Left lung (tissue), 10 donors: ENCODE results near the gene KRT39. TPM values are rescaled to one million over a fixed set of nuclear protein-coding genes. Genes with fewer than 3 reads are reported as not detected.

Experiments used
- ATAC-seq: fragments of 200-7000 bp; cut with Tn5 transposase; one replicate; pipeline ENCODE4 v1.9.1; 2020; ENCODE audit warnings: moderate library complexity
- DNase-seq, 4 donors: peaks; one replicate each; pipeline ENCODE4 v3.0.0-alpha.2; 2013 to 2020
- H3K27ac ChIP-seq, 2 donors: fragments of 200-600 bp; sonication (generic) in 1 of 2; one replicate each; pipeline versions ENCODE4 v1.5.0 to v1.8.0; 2020 to 2021
- H3K27me3 ChIP-seq, 2 donors: fragments of 200-600 bp; sonication (generic) in 1 of 2; one replicate each; pipeline versions ENCODE4 v1.5.0 to v1.8.0; 2020 to 2021
- H3K36me3 ChIP-seq, 2 donors: fragments of 200-600 bp; sonication (generic) in 1 of 2; one replicate each; pipeline versions ENCODE4 v1.5.0 to v1.8.0; 2020 to 2021
- H3K4me1 ChIP-seq, 2 donors: fragments of 200-600 bp; one replicate each; pipeline ENCODE4 v1.8.0; 2021
- H3K4me3 ChIP-seq, 2 donors: fragments of 200-600 bp; sonication (generic) in 1 of 2; one replicate each; pipeline versions ENCODE4 v1.5.0 to v1.8.0; 2020 to 2021; ENCODE audit warnings: mild to moderate bottlenecking in 1 of 2
- H3K9me3 ChIP-seq, 2 donors: fragments of 200-600 bp; sonication (generic) in 1 of 2; one replicate each; pipeline versions ENCODE4 v1.5.0 to v1.8.0; 2020 to 2021
- intact Hi-C, 2 donors: fragments of 100-400 bp; cut with DNase I; formaldehyde crosslinking; loops; one replicate each; pipeline versions ENCODE4 v1.11.2 to v1.14.2; 2022
- polyA plus RNA-seq, 6 donors: library from polyadenylated mRNA; unstranded; fragments of 120-200 nt; gene quantifications; one replicate each; pipeline ENCODE4 v1.2.1, GENCODE V29; 2013; ENCODE audit not compliant: insufficient read length in 6 of 6
- total RNA-seq, 2 donors: library from RNA; stranded (reverse); fragmentation: NEBNext Ultra II Directional; extraction: Animal tissue kit (Norgen Biotek cat#: 25700); gene quantifications; one replicate each; pipeline ENCODE4 v1.2.1, GENCODE V29; 2021
- TF ChIP-seq, protein P1 (sequence below), 2 donors: fragments of 200-600 bp; sonication (generic) in 1 of 2; IDR thresholded peaks; one replicate each; pipeline versions ENCODE4 v1.5.0 to v1.8.0; 2021; ENCODE audit warnings: antibody characterized with exemption in 2 of 2
- donor health status: DM: no; HTN: yes; CAD: no.
- donor health status: DM: no; HTN: no; CAD: no.

KRT39 gene
- total and polyA plus RNA-seq, 8 donors, result 0.41 TPM; not detected in 7

DNA sequence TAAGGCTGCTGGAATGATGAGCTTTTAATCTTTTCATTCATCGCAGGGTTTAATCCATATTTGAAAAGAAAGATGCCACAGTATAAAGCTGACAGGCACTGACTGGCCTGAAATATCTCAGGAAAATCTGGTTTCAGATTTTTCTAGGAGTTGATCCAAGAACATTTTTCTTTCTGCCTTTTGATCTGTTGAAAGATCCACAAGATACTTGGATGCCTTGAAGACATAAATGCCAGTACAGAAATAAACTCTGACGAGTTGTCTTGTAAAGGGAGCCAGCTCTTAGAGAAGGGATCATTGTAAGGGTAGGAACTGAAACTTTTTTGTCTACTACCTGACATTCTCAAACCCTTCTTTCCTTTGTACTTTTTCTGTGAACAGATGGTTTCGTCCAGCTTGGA lies 56.3 kb downstream of the KRT39 start:
- ATAC-seq, result no peak
- DNase-seq, result no peak
- TF ChIP-seq, protein P1, sequence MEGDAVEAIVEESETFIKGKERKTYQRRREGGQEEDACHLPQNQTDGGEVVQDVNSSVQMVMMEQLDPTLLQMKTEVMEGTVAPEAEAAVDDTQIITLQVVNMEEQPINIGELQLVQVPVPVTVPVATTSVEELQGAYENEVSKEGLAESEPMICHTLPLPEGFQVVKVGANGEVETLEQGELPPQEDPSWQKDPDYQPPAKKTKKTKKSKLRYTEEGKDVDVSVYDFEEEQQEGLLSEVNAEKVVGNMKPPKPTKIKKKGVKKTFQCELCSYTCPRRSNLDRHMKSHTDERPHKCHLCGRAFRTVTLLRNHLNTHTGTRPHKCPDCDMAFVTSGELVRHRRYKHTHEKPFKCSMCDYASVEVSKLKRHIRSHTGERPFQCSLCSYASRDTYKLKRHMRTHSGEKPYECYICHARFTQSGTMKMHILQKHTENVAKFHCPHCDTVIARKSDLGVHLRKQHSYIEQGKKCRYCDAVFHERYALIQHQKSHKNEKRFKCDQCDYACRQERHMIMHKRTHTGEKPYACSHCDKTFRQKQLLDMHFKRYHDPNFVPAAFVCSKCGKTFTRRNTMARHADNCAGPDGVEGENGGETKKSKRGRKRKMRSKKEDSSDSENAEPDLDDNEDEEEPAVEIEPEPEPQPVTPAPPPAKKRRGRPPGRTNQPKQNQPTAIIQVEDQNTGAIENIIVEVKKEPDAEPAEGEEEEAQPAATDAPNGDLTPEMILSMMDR (IDR thresholded peaks at IDR 0.05), result no peak
- H3K27ac ChIP-seq, result no peak overlapping the region
- no peaks in the 10 kb centered on the region for H3K36me3 ChIP-seq
- no peak overlapping the region for H3K4me3 ChIP-seq
- H3K27me3 ChIP-seq, result peaks cover 0 to 18% of the 10 kb centered on the region in 2 donors
- no peaks in the 10 kb centered on the region for H3K9me3 ChIP-seq
- intact Hi-C loops, result no loop called here
- peaks cover 0 to 45% of the 10 kb centered on the region in 2 donors for H3K4me1 ChIP-seq

GRCh38 chr17:40909755-40910154 lies 57.0 kb downstream of the KRT39 start:
- Histone ChIP-seq H3K4me1 (peaks cover 0 to 38% of the 10 kb centered on the region in 2 donors), H3K9me3 (no peaks in the 10 kb centered on the region), H3K4me3 (no peak overlapping the region), H3K36me3 (no peaks in the 10 kb centered on the region), H3K27me3 (peaks cover 0 to 25% of the 10 kb centered on the region in 2 donors), H3K27ac (peak overlapping the region in 1 of 2 donors; percentile 0)
- ATAC-seq, result peak; percentile 56
- TF ChIP-seq, protein P1 (IDR thresholded peaks at IDR 0.05), result no peak
- intact Hi-C loops, result loop anchor here in 1 of 2 donors (10.0 kb wide), 1 partner anchor 635 kb away; no protein-coding TSS in a partner anchor
- DNase-seq, result peak in 1 of 4 donors; percentile 18

GRCh38 chr17:40909351-40909750 lies 57.4 kb downstream of the KRT39 start:
- no peaks in the 10 kb centered on the region for H3K9me3 ChIP-seq
- H3K27me3 ChIP-seq, result peaks cover 0 to 26% of the 10 kb centered on the region in 2 donors
- peaks cover 0 to 36% of the 10 kb centered on the region in 2 donors for H3K4me1 ChIP-seq
- peak overlapping the region in 1 of 2 donors; percentile 0 for H3K27ac ChIP-seq
- TF ChIP-seq, protein P1 (IDR thresholded peaks at IDR 0.05), result peak; percentile 69
- ATAC-seq (peak; percentile 99), DNase-seq (peak; percentile 61 to 80 (median 76))
- intact Hi-C loops, result loop anchor here in 1 of 2 donors (10.0 kb wide), 1 partner anchor 635 kb away; no protein-coding TSS in a partner anchor
- H3K4me3 ChIP-seq, result no peak overlapping the region
- no peaks in the 10 kb centered on the region for H3K36me3 ChIP-seq

Other genes starting within 250 kb of the KRT39 start
Only the 30 nearest of the 33 such genes appear.
- gene KRT26, start 194.7 kb downstream of the KRT39 start, total RNA-seq, result not detected
- gene KRT26, start 194.7 kb downstream of the KRT39 start, polyA plus RNA-seq, result not detected
- under 1 TPM; 0.44 to 0.55 TPM for gene KRT27, start 184.4 kb downstream of the KRT39 start, total RNA-seq
- under 1 TPM in 5 of 6 donors, not detected in 1; 0.18 to 0.64 (median 0.38) TPM for gene KRT27, start 184.4 kb downstream of the KRT39 start, polyA plus RNA-seq
- not detected for gene KRT28, start 167.0 kb downstream of the KRT39 start, total RNA-seq
- gene KRT28, start 167.0 kb downstream of the KRT39 start, polyA plus RNA-seq, result not detected
- 10 to 100 TPM; 42.0 to 43.2 TPM for gene KRT10, start 144.3 kb downstream of the KRT39 start, total RNA-seq
- gene KRT10, start 144.3 kb downstream of the KRT39 start, polyA plus RNA-seq, result 10 to 100 TPM; 30.5 to 58.2 (median 41.3) TPM
- gene KRT12, start 99.7 kb downstream of the KRT39 start, total RNA-seq, result not detected
- under 1 TPM in 3 of 6 donors, not detected in 3; 0.10 to 0.26 (median 0.21) TPM for gene KRT12, start 99.7 kb downstream of the KRT39 start, polyA plus RNA-seq
- gene KRT20, start 81.7 kb downstream of the KRT39 start, total RNA-seq, result not detected
- gene KRT20, start 81.7 kb downstream of the KRT39 start, polyA plus RNA-seq, result under 1 TPM in 2 of 6 donors, not detected in 4; 0.09 to 0.26 TPM
- 1 to 10 TPM in 1 of 2 donors, under 1 TPM in 1; 0.35 to 5.6 TPM for gene KRT23, start 29.3 kb downstream of the KRT39 start, total RNA-seq
- under 1 TPM in 5 of 6 donors, not detected in 1; 0.09 to 0.31 (median 0.17) TPM for gene KRT23, start 29.3 kb downstream of the KRT39 start, polyA plus RNA-seq
- gene KRT40, start 17.4 kb upstream of the KRT39 start, total RNA-seq, result not detected
- gene KRT40, start 17.4 kb upstream of the KRT39 start, polyA plus RNA-seq, result not detected
- not detected for gene KRTAP3-3, start 27.2 kb upstream of the KRT39 start, total RNA-seq
- not detected for gene KRTAP3-3, start 27.2 kb upstream of the KRT39 start, polyA plus RNA-seq
- gene KRTAP3-2, start 33.0 kb upstream of the KRT39 start, total RNA-seq, result not detected
- not detected for gene KRTAP3-2, start 33.0 kb upstream of the KRT39 start, polyA plus RNA-seq
- not detected for gene KRTAP3-1, start 42.2 kb upstream of the KRT39 start, total RNA-seq
- gene KRTAP3-1, start 42.2 kb upstream of the KRT39 start, polyA plus RNA-seq, result not detected
- gene KRTAP1-5, start 60.3 kb upstream of the KRT39 start, total RNA-seq, result not detected
- gene KRTAP1-5, start 60.3 kb upstream of the KRT39 start, polyA plus RNA-seq, result not detected
- not detected for gene KRTAP1-4, start 63.2 kb upstream of the KRT39 start, total RNA-seq
- gene KRTAP1-4, start 63.2 kb upstream of the KRT39 start, polyA plus RNA-seq, result not detected
- not detected for gene KRTAP1-3, start 67.9 kb upstream of the KRT39 start, total RNA-seq
- gene KRTAP1-3, start 67.9 kb upstream of the KRT39 start, polyA plus RNA-seq, result not detected
- not detected for gene KRTAP1-1, start 74.5 kb upstream of the KRT39 start, total RNA-seq
- not detected for gene KRTAP1-1, start 74.5 kb upstream of the KRT39 start, polyA plus RNA-seq
- gene KRTAP2-1, start 80.4 kb upstream of the KRT39 start, total RNA-seq, result not detected
- gene KRTAP2-1, start 80.4 kb upstream of the KRT39 start, polyA plus RNA-seq, result not detected
- gene KRTAP2-2, start 88.3 kb upstream of the KRT39 start, total RNA-seq, result not detected
- gene KRTAP2-2, start 88.3 kb upstream of the KRT39 start, polyA plus RNA-seq, result not detected
- 1 to 10 TPM in 1 of 2 donors, not detected in 1; 1.2 TPM for gene KRTAP2-3, start 93.2 kb upstream of the KRT39 start, total RNA-seq
- gene KRTAP2-3, start 93.2 kb upstream of the KRT39 start, polyA plus RNA-seq, result not detected
- gene KRTAP2-4, start 98.9 kb upstream of the KRT39 start, total RNA-seq, result not detected
- gene KRTAP2-4, start 98.9 kb upstream of the KRT39 start, polyA plus RNA-seq, result not detected
- gene KRTAP4-7, start 117.2 kb upstream of the KRT39 start, total RNA-seq, result not detected
- not detected for gene KRTAP4-7, start 117.2 kb upstream of the KRT39 start, polyA plus RNA-seq
- not detected for gene KRTAP4-8, start 131.2 kb upstream of the KRT39 start, total RNA-seq
- gene KRTAP4-8, start 131.2 kb upstream of the KRT39 start, polyA plus RNA-seq, result not detected
- gene KRTAP4-16, start 135.3 kb upstream of the KRT39 start, total RNA-seq, result not detected
- not detected for gene KRTAP4-16, start 135.3 kb upstream of the KRT39 start, polyA plus RNA-seq
- not detected for gene KRTAP4-9, start 138.4 kb upstream of the KRT39 start, total RNA-seq
- gene KRTAP4-9, start 138.4 kb upstream of the KRT39 start, polyA plus RNA-seq, result not detected
- not detected for gene KRTAP4-11, start 151.4 kb upstream of the KRT39 start, total RNA-seq
- gene KRTAP4-11, start 151.4 kb upstream of the KRT39 start, polyA plus RNA-seq, result under 1 TPM in 1 of 6 donors, not detected in 5; 0.23 TPM
- not detected for gene KRTAP4-12, start 157.2 kb upstream of the KRT39 start, total RNA-seq
- not detected for gene KRTAP4-12, start 157.2 kb upstream of the KRT39 start, polyA plus RNA-seq
- not detected for gene KRTAP4-6, start 173.6 kb upstream of the KRT39 start, total RNA-seq
- gene KRTAP4-6, start 173.6 kb upstream of the KRT39 start, polyA plus RNA-seq, result not detected
- not detected for gene KRTAP4-5, start 182.9 kb upstream of the KRT39 start, total RNA-seq
- gene KRTAP4-5, start 182.9 kb upstream of the KRT39 start, polyA plus RNA-seq, result not detected
- not detected for gene KRTAP4-4, start 193.8 kb upstream of the KRT39 start, total RNA-seq
- gene KRTAP4-4, start 193.8 kb upstream of the KRT39 start, polyA plus RNA-seq, result not detected
- gene KRTAP4-3, start 201.3 kb upstream of the KRT39 start, total RNA-seq, result not detected
- gene KRTAP4-3, start 201.3 kb upstream of the KRT39 start, polyA plus RNA-seq, result not detected
- gene KRTAP4-2, start 211.3 kb upstream of the KRT39 start, total RNA-seq, result not detected
- not detected for gene KRTAP4-2, start 211.3 kb upstream of the KRT39 start, polyA plus RNA-seq